Breast epithelium (tissue), 4 donors: ENCODE results near the gene PDPK1. TPM values are rescaled to one million over a fixed set of nuclear protein-coding genes. Genes with fewer than 3 reads are reported as not detected.

Source experiments
- DNase-seq, 2 donors: peaks; one replicate each; pipeline ENCODE4 v3.0.0-alpha.2; 2019; ENCODE audit warnings: low spot score in 2 of 2
- H3K27ac ChIP-seq, 2 donors: fragments of 200-600 bp; sonication (generic) in 1 of 2; one replicate each; pipeline ENCODE4 v1.5.1; 2016 to 2019; ENCODE audit warnings: mild to moderate bottlenecking in 1 of 2
- H3K27me3 ChIP-seq, 2 donors: fragments of 200-600 bp; sonication (generic) in 1 of 2; one replicate each; pipeline versions ENCODE4 v1.5.1 to v1.6.0; 2017 to 2019; ENCODE audit warnings: control low read depth in 1 of 2, mild to moderate bottlenecking in 1 of 2
- H3K36me3 ChIP-seq: fragments of 200-600 bp; one replicate; pipeline ENCODE4 v1.5.1; 2019
- H3K4me1 ChIP-seq, 2 donors: fragments of 200-600 bp; sonication (generic); one replicate each; pipeline ENCODE4 v1.5.1; 2016 to 2019; ENCODE audit warnings: control low read depth in 1 of 2
- H3K4me3 ChIP-seq, 3 donors: fragments of 200-600 bp; sonication (generic); 1 replicate in 2 of 3; 2 replicates in 1 of 3; pipeline ENCODE4 v1.5.1; 2016 to 2019; ENCODE audit warnings: mild to moderate bottlenecking in 3 of 3, moderate library complexity in 2 of 3
- H3K9me3 ChIP-seq, 2 donors: fragments of 200-600 bp; sonication (generic) in 1 of 2; one replicate each; pipeline ENCODE4 v1.5.1; 2016 to 2019; ENCODE audit warnings: control low read depth in 1 of 2
- POLR2A ChIP-seq: fragments of 450-650 bp; IDR thresholded peaks from one replicate; pipeline ENCODE4 v1.6.1; 2016; ENCODE audit warnings: antibody characterized with exemption, mild to moderate bottlenecking, moderate library complexity
- POLR2AphosphoS5 ChIP-seq, 3 donors: sonication (generic); formaldehyde crosslinking; IDR thresholded peaks; one replicate each; pipeline ENCODE4 v1.6.1; 2017; ENCODE audit warnings: antibody characterized with exemption in 3 of 3
- intact Hi-C: fragments of 100-400 bp; cut with DNase I; formaldehyde crosslinking; loops from one replicate; pipeline ENCODE4 v1.15.1; 2023; ENCODE audit warnings: low total_unique reads
- total RNA-seq, 3 donors: library from RNA; depleted of rRNA; stranded (reverse); fragments of >200 nt; gene quantifications; one replicate each; pipeline ENCODE4 v1.1.0, GENCODE V29; 2016
- TF ChIP-seq, protein P1 (sequence below), 3 donors: fragments of 450-650 bp; IDR thresholded peaks; one replicate each; pipeline ENCODE4 v1.5.1; 2016 to 2017; ENCODE audit warnings: antibody characterized with exemption in 3 of 3, mild to moderate bottlenecking in 3 of 3, moderate library complexity in 3 of 3

PDPK1 gene
- total RNA-seq, 3 donors from 2014 or later = 28.8 to 32.8 (median 29.4) TPM

DNA sequence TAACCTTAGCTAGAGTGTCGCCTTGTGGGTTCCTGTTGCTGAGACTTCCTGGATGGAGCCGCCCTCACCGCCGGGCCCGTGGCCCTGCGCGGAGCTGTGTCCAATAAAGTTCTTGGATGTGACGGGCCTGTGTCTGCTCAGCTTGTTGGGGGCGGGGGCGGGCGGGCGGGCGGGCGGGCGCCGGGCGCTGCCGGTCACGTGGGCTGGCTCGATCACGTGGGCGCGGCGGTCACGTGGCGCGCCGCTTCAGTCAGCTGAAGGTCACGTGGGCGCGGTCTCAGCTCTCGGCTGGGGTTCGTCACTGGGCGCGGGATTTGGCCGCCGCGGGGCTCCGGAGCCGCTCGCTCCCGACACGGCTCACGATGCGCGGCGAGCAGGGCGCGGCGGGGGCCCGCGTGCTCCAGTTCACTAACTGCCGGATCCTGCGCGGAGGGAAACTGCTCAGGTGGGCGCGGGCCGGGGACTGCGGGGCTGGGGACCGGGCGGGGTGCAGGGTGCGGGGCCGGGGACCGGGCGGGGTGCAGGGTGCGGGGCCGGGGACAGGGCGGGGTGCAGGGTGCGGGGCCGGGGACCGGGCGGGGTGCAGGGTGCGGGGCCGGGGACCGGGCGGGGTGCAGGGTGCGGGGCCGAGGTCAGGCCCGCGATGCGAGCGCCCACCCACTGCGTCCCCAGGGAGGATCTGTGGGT, 17.6 kb upstream of the PDPK1 start, which contains the start of gene AMDHD2:
TSS of gene AMDHD2 (plus strand) at position 275 of the 687 bp plus-strand sequence. CDS start at position 363, 88 bp downstream.
- peak; percentile 48 to 85 (median 63) for TF ChIP-seq POLR2AphosphoS5 (IDR thresholded peaks at IDR 0.05)
- TF ChIP-seq, protein P1, sequence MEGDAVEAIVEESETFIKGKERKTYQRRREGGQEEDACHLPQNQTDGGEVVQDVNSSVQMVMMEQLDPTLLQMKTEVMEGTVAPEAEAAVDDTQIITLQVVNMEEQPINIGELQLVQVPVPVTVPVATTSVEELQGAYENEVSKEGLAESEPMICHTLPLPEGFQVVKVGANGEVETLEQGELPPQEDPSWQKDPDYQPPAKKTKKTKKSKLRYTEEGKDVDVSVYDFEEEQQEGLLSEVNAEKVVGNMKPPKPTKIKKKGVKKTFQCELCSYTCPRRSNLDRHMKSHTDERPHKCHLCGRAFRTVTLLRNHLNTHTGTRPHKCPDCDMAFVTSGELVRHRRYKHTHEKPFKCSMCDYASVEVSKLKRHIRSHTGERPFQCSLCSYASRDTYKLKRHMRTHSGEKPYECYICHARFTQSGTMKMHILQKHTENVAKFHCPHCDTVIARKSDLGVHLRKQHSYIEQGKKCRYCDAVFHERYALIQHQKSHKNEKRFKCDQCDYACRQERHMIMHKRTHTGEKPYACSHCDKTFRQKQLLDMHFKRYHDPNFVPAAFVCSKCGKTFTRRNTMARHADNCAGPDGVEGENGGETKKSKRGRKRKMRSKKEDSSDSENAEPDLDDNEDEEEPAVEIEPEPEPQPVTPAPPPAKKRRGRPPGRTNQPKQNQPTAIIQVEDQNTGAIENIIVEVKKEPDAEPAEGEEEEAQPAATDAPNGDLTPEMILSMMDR (IDR thresholded peaks at IDR 0.05) = no peak
- Histone ChIP-seq H3K27me3 (no peaks in the 10 kb centered on the region), H3K4me1 (peaks cover 29 to 45% of the 10 kb centered on the region in 2 donors), H3K4me3 (peak within 1 kb of the TSS; percentile 68 to 81 (median 72)), H3K27ac (peak within 1 kb of the TSS; percentile 98 to 99), H3K9me3 (no peaks in the 10 kb centered on the region), H3K36me3 (no peaks in the 10 kb centered on the region)
- DNase-seq = peak; percentile 89 to 90
- intact Hi-C loops = no loop called here

DNA sequence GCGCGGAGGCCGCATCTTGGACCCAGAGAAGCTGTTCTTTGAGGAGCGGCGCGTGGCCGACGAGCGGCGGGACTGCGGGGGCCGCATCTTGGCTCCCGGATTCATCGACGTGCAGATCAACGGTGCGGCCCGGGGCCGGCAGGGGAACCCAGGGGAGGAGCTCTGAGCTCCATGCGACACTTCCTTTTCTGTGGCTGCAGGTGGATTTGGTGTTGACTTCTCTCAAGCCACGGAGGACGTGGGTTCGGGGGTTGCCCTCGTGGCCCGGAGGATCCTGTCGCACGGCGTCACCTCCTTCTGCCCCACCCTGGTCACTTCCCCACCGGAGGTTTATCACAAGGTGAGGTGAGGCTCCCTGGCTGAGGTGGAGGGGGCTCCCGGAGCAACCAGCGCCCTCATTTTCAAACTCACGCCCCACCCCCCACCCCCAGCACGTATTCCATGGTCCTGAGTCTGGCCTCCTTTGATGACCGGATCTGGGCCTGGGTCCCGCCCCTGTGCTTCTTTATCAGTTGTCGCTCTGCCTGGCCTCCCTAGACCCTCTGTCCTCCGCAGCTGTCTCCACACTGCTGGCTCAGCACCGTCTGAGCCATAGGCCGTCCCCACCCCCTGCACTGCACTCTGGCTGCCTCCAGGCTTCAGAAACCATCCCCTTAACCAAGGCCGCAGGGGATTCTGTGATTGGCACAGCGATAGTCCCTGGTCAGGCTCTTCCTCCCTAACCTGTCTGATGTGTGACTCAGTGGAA, 16.9 kb upstream of the PDPK1 start:
- peaks cover 29 to 38% of the 10 kb centered on the region in 2 donors for H3K4me1 ChIP-seq
- H3K36me3 ChIP-seq = no peaks in the 10 kb centered on the region
- H3K4me3 ChIP-seq = peak overlapping the region; percentile 68 to 81 (median 72)
- no peaks in the 10 kb centered on the region for H3K27me3 ChIP-seq
- H3K9me3 ChIP-seq = no peaks in the 10 kb centered on the region
- DNase-seq = no peak
- H3K27ac ChIP-seq = peak overlapping the region; percentile 98 to 99
- TF ChIP-seq, protein P1 (IDR thresholded peaks at IDR 0.05) = no peak
- TF ChIP-seq POLR2AphosphoS5 (IDR thresholded peaks at IDR 0.05) = no peak
- TF ChIP-seq POLR2A = no peak
- intact Hi-C loops = no loop called here

DNA sequence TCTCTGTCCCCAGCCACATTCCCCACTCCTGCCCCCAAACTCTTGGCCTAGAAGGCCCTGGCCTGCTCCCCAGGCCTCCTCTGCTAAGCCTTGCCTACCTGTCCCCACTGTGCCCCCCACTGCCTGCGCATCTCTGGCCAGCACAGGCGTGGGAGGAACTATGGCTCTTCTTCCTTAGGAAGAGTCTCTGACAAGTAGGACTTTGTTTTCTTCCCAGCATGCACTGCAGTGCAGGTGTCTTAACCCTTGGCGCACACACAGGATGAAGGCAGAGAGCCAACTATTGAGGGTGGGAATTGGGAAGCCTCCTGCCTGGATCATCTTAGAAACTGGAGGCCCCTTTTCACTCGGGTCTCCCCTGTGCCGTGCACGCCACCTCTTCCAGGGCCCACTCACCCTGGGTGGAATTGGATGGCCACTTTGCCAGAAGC, 14.0 kb upstream of the PDPK1 start:
- Histone ChIP-seq H3K4me3 (no peak overlapping the region), H3K9me3 (no peaks in the 10 kb centered on the region), H3K4me1 (peaks cover 10 to 15% of the 10 kb centered on the region in 2 donors), H3K36me3 (no peaks in the 10 kb centered on the region), H3K27ac (no peak overlapping the region), H3K27me3 (no peaks in the 10 kb centered on the region)
- intact Hi-C loops = no loop called here
- DNase-seq = no peak
- TF ChIP-seq, protein P1 (IDR thresholded peaks at IDR 0.05) = no peak
- TF ChIP-seq POLR2AphosphoS5 (IDR thresholded peaks at IDR 0.05) (no peak), POLR2A (no peak)

DNA sequence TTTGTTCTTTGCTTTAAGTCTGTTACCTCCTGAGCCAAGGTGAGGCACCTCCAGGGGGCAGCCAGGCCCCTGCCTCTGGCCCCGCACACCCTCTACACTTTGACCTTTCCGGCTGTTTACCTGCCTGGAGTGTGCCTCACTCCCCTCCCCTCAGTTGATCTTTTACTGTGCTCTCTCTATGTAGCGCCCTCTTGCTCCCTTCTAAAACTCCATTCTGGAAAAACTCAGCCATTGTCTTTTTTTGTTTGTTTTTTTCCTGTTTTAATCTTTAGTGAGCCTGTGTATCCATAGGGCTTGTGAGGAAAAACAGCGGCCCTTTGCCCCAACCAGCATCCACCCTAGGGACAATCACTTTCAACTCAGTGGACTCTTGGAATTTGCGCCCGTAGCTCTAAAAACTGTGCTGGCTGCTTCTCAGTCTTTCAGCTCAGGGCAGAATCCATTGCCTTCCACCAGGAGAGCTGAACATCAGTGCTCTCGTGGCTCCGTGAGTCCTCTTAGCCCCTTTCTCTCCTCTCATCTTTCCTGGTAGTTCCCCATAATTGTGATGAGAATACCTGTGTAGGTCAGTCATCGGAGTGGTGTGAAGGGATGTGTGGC, 13.4 kb upstream of the PDPK1 start:
- no peaks in the 10 kb centered on the region for H3K36me3 ChIP-seq
- H3K27me3 ChIP-seq = no peaks in the 10 kb centered on the region
- intact Hi-C loops = no loop called here
- no peak overlapping the region for H3K27ac ChIP-seq
- H3K9me3 ChIP-seq = no peaks in the 10 kb centered on the region
- H3K4me1 ChIP-seq = peaks cover 4 to 9% of the 10 kb centered on the region in 2 donors
- no peak for DNase-seq
- no peak overlapping the region for H3K4me3 ChIP-seq
- TF ChIP-seq, protein P1 (IDR thresholded peaks at IDR 0.05) = no peak
- no peak for TF ChIP-seq POLR2AphosphoS5 (IDR thresholded peaks at IDR 0.05)
- TF ChIP-seq POLR2A = no peak
